SK-N-SH (cell line): ENCODE measurements around the gene TMOD2. TPM values are rescaled to one million over a fixed set of nuclear protein-coding genes. Genes with fewer than 3 reads are reported as not detected.

Experiments used
- CTCF ChIA-PET: fragments of 300-600, 350-600 bp; formaldehyde crosslinking; extraction: SDS; loops from one replicate; lab custom pipeline; 2021; lab: Yijun Ruan, JAX
- POLR2A ChIA-PET: fragments of 350-600 bp; sonication (Branson Sonifier 250); formaldehyde crosslinking; extraction: SDS; loops from one replicate; lab custom pipeline; 2020; ENCODE audit warnings: antibody characterized with exemption, inconsistent platforms; lab: Yijun Ruan, JAX
- DNase-seq: peaks from one replicate; pipeline ENCODE4 v3.0.0; 2012
- H2AFZ ChIP-seq: fragments of 200-600 bp; sonication (generic); 2 replicates; pipeline ENCODE4 v1.8.1; 2016; ENCODE audit warnings: antibody characterized with exemption, mild to moderate bottlenecking, low read depth
- H3F3A ChIP-seq: fragments of 200-600 bp; sonication (generic); replicated peaks from 2 replicates; pipeline ENCODE3; 2016; ENCODE audit warnings: antibody characterized with exemption, mild to moderate bottlenecking; ENCODE audit not compliant: insufficient read depth
- H3K27ac ChIP-seq, 2 experiments: fragments of 200-500 bp in 1 of 2; fragments of 200-600 bp in 1 of 2; sonication (Bioruptor generic) in 1 of 2; sonication (generic), shearing (Covaris generic) in 1 of 2; 2 replicates each; pipeline versions ENCODE4 v1.5.1 to v1.6.1; 2014 to 2016; ENCODE audit warnings: low read depth in 2 of 2, inconsistent platforms in 1 of 2, low read length in 1 of 2, mild to moderate bottlenecking in 1 of 2, mixed read lengths in 1 of 2
- H3K27me3 ChIP-seq: fragments of 200-600 bp; sonication (generic), shearing (Covaris generic); 2 replicates; pipeline ENCODE4 v1.6.1; 2016; ENCODE audit warnings: mixed run types; ENCODE audit not compliant: insufficient read depth
- H3K36me3 ChIP-seq, 2 experiments: fragments of 200-500 bp in 1 of 2; fragments of 200-600 bp in 1 of 2; sonication (Bioruptor generic) in 1 of 2; sonication (generic) in 1 of 2; replicated peaks in 1 of 2; 2 replicates each; pipeline versions ENCODE3 to v1.5.1; 2014 to 2016; ENCODE audit warnings: low read length in 1 of 2, mild to moderate bottlenecking in 1 of 2; ENCODE audit not compliant: insufficient read depth in 2 of 2, control insufficient read depth in 1 of 2
- H3K4me1 ChIP-seq, 2 experiments: fragments of 200-500 bp in 1 of 2; fragments of 200-600 bp in 1 of 2; sonication (Bioruptor generic) in 1 of 2; sonication (generic), shearing (Covaris generic) in 1 of 2; 2 replicates each; pipeline versions ENCODE4 v1.5.1 to v1.6.1; 2014 to 2016; ENCODE audit warnings: low read depth in 1 of 2, low read length in 1 of 2, mixed run types in 1 of 2; ENCODE audit not compliant: insufficient read depth in 2 of 2, control insufficient read depth in 1 of 2
- H3K4me2 ChIP-seq: fragments of 200-600 bp; sonication (generic), shearing (Covaris generic); 2 replicates; pipeline ENCODE4 v1.6.1; 2017; ENCODE audit warnings: mixed run types
- H3K4me3 ChIP-seq, 2 experiments: fragments of 200-500 bp in 1 of 2; fragments of 200-600 bp in 1 of 2; sonication (Bioruptor generic) in 1 of 2; sonication (generic), shearing (Covaris generic) in 1 of 2; 2 replicates each; pipeline versions ENCODE4 v1.5.1 to v1.8.1; 2014 to 2016; ENCODE audit warnings: low read depth in 2 of 2, inconsistent platforms in 1 of 2, low read length in 1 of 2, mild to moderate bottlenecking in 1 of 2, mixed read lengths in 1 of 2, moderate library complexity in 1 of 2
- H3K79me2 ChIP-seq: fragments of 200-600 bp; sonication (generic); 2 replicates; pipeline ENCODE4 v1.8.1; 2017; ENCODE audit warnings: mild to moderate bottlenecking; ENCODE audit not compliant: insufficient read depth
- H3K9ac ChIP-seq: fragments of 200-600 bp; sonication (generic); 2 replicates; pipeline ENCODE4 v1.6.1; 2017; ENCODE audit warnings: mixed run types
- H3K9me2 ChIP-seq: fragments of 200-600 bp; sonication (generic); 2 replicates; pipeline ENCODE4 v1.6.1; 2017; ENCODE audit warnings: mixed run types
- H3K9me3 ChIP-seq: fragments of 200-600 bp; sonication (generic); 2 replicates; pipeline ENCODE4 v1.6.1; 2017; ENCODE audit warnings: mixed run types, mild to moderate bottlenecking, moderate library complexity
- H4K20me1 ChIP-seq: fragments of 200-600 bp; sonication (generic); 2 replicates; pipeline ENCODE4 v1.6.1; 2017; ENCODE audit warnings: mild to moderate bottlenecking, mixed run types; ENCODE audit not compliant: insufficient read depth
- CHD2 ChIP-seq: fragments of 150-350 bp; IDR thresholded peaks from 2 replicates; pipeline ENCODE4 v1.6.1; 2018; ENCODE audit warnings: low read length; ENCODE audit not compliant: partially characterized antibody
- CTCF ChIP-seq: fragments of 200-600 bp; sonication (generic); IDR thresholded peaks from 2 replicates; pipeline ENCODE4 v1.6.1; 2017; ENCODE audit warnings: antibody characterized with exemption, mild to moderate bottlenecking, moderate library complexity
- ELF1 ChIP-seq: IDR thresholded peaks from 2 replicates; pipeline ENCODE4 v1.4.0; 2012
- FOSL2 ChIP-seq: IDR thresholded peaks from 2 replicates; pipeline ENCODE4 v1.4.0; 2012; ENCODE audit warnings: low read depth, mild to moderate bottlenecking, moderate library complexity, borderline replicate concordance
- FOXM1 ChIP-seq: IDR thresholded peaks from 2 replicates; pipeline ENCODE4 v1.4.0; 2012; ENCODE audit warnings: low read depth, mild to moderate bottlenecking
- GABPA ChIP-seq: IDR thresholded peaks from 2 replicates; pipeline ENCODE4 v1.4.0; 2012; ENCODE audit warnings: low read depth, mild to moderate bottlenecking
- MXI1 ChIP-seq: IDR thresholded peaks from 2 replicates; pipeline ENCODE4 v1.6.1; 2012; ENCODE audit warnings: mild to moderate bottlenecking, low read depth, low read length, improper control_type of control experiment
- NFIC ChIP-seq: IDR thresholded peaks from 2 replicates; pipeline ENCODE4 v1.4.0; 2012; ENCODE audit warnings: borderline replicate concordance
- PBX3 ChIP-seq: IDR thresholded peaks from 2 replicates; pipeline ENCODE4; 2012
- RAD21 ChIP-seq: IDR thresholded peaks from 2 replicates; pipeline ENCODE4 v1.6.1; 2012; ENCODE audit warnings: mild to moderate bottlenecking, low read length
- RFX5 ChIP-seq: IDR thresholded peaks from 2 replicates; pipeline ENCODE4 v1.6.1; 2012; ENCODE audit warnings: mild to moderate bottlenecking, improper control_type of control experiment, low read length
- SIN3A ChIP-seq: IDR thresholded peaks from 2 replicates; pipeline ENCODE4 v1.6.1; 2012; ENCODE audit warnings: low read depth, mild to moderate bottlenecking, low read length, moderate library complexity, borderline replicate concordance
- TCF12 ChIP-seq: IDR thresholded peaks from 2 replicates; pipeline ENCODE4 v1.4.0; 2012
- TEAD4 ChIP-seq: IDR thresholded peaks from 2 replicates; pipeline ENCODE4 v1.4.0; 2012; ENCODE audit warnings: mild to moderate bottlenecking, borderline replicate concordance; ENCODE audit not compliant: insufficient read depth
- USF1 ChIP-seq: IDR thresholded peaks from 2 replicates; pipeline ENCODE4 v1.4.0; 2012; ENCODE audit warnings: low read depth, borderline replicate concordance
- USF2 ChIP-seq: fragments of 150-350 bp; IDR thresholded peaks from 2 replicates; pipeline ENCODE4 v1.6.1; 2017; ENCODE audit warnings: antibody characterized with exemption, low read length, low read depth, borderline replicate concordance
- WGBS: methylation state at CpG from one replicate; pipeline ENCODE4 v1.1.6; 2017; ENCODE audit warnings: low lambda C conversion rate; 5-methylcytosine and 5-hydroxymethylcytosine counted together
- polyA plus RNA-seq, 3 experiments: library from polyadenylated mRNA; depleted of rRNA; stranded (reverse); fragments of >200 nt; gene quantifications; 2 replicates each; pipeline ENCODE4 v1.2.3, GENCODE V29; 2012
- TF ChIP-seq, protein P1 (sequence below): fragments of 150-350 bp; IDR thresholded peaks from 2 replicates; pipeline ENCODE4 v1.6.1; 2016; ENCODE audit warnings: mild to moderate bottlenecking, low read depth, low read length

Gene TMOD2
- polyA plus RNA-seq, 1 of the 3 experiments (the other 2 are of a cell fraction) = 2.7 TPM

DNA sequence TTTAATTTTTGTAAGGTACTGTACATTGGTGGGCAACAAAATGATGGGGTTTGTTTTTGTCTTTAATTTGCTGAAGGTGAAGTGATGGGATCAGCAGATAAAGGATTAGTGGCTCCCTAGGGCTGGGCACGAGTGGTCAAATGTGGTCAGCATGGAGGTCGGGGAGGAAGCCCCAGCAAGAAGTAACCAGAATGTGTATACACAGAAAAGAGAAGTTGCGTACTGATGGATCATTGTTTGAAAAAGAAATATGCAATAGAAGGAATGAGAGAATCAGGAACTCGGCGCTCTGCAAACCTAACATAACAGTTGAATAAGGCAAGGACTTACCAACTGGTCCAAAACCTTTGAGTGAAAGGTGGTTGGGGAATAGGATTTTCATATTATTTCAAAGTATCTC is 1.5 kb downstream of the TMOD2 start:
- Histone ChIP-seq H3K9me2 (no peaks in the 10 kb centered on the region), H3K9ac (no peak overlapping the region), H3K4me3 (no peak overlapping the region), H4K20me1 (no peaks in the 10 kb centered on the region), H2AFZ (no peak overlapping the region), H3K4me1 (peaks cover 4 to 5% of the 10 kb centered on the region in 2 experiments; a peak in 2 of 4 replicates), H3K36me3 (no peaks in the 10 kb centered on the region), H3K79me2 (peaks cover 27% of the 10 kb centered on the region; the same call in 1 of the 2 replicates), H3K4me2 (peak overlapping the region; percentile 90), H3K27ac (no peak overlapping the region), H3K9me3 (no peaks in the 10 kb centered on the region), H3F3A (no peaks in the 10 kb centered on the region), H3K27me3 (no peaks in the 10 kb centered on the region)
- WGBS = 90% methylated on average over 5 of the region's 5 CpGs
- POLR2A ChIA-PET = no interaction called here
- no peak for DNase-seq
- CTCF ChIA-PET = interaction anchor here (0.7 to 2.0 kb wide), 4 partner anchors 11 to 103 kb away, joined by 3 to 16 read pairs (median 6); no protein-coding TSS in a partner anchor
- TF ChIP-seq NFIC (no peak), GABPA (no peak), USF1 (no peak), SIN3A (no peak), RAD21 (no peak), TCF12 (no peak), FOXM1 (no peak), FOSL2 (no peak), CTCF (no peak), USF2 (no peak), ELF1 (no peak)
- TF ChIP-seq, protein P1, sequence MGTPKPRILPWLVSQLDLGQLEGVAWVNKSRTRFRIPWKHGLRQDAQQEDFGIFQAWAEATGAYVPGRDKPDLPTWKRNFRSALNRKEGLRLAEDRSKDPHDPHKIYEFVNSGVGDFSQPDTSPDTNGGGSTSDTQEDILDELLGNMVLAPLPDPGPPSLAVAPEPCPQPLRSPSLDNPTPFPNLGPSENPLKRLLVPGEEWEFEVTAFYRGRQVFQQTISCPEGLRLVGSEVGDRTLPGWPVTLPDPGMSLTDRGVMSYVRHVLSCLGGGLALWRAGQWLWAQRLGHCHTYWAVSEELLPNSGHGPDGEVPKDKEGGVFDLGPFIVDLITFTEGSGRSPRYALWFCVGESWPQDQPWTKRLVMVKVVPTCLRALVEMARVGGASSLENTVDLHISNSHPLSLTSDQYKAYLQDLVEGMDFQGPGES = no peak

DNA sequence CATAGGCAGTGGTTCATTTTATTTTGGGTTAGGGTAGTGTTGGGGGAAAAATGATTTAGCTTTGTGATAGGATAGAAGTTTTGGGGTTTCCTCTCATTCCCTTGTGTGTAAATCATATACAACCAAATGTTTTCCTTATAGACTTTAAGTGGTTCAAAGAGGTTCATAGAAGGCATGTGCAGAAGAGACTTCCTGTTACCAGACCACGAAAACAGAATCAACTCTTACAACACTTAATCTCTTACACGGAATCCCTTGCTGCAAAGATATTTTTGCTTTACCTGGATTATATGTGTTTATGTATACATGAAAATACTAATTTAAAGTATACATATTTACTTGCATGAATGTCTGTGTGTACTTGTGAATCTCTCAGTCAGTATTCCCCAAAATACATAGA is 2.9 kb downstream of the TMOD2 start:
- H3K79me2 ChIP-seq = peaks cover 27% of the 10 kb centered on the region; the same call in 1 of the 2 replicates
- peaks cover 12% of the 10 kb centered on the region for H3F3A ChIP-seq
- H3K4me2 ChIP-seq = no peak overlapping the region
- H3K9me3 ChIP-seq = no peaks in the 10 kb centered on the region
- no peak overlapping the region for H3K27ac ChIP-seq
- H3K4me1 ChIP-seq = peaks cover 15 to 16% of the 10 kb centered on the region in 2 experiments
- DNase-seq = no peak
- no peak overlapping the region for H3K4me3 ChIP-seq
- H3K36me3 ChIP-seq = no peaks in the 10 kb centered on the region
- H3K27me3 ChIP-seq = no peaks in the 10 kb centered on the region
- H4K20me1 ChIP-seq = peaks cover 4% of the 10 kb centered on the region; the same call in 1 of the 2 replicates
- no peak overlapping the region for H2AFZ ChIP-seq
- CTCF ChIA-PET = interaction anchor here (2.1 to 5.4 kb wide), 2 partner anchors 22 to 104 kb away, joined by 11 to 51 read pairs; no protein-coding TSS in a partner anchor
- 75% methylated on average over 2 of the region's 2 CpGs for WGBS
- POLR2A ChIA-PET = no interaction called here
- H3K9me2 ChIP-seq = no peaks in the 10 kb centered on the region
- TF ChIP-seq TEAD4 (no peak), TCF12 (no peak), USF1 (no peak), MXI1 (no peak), CHD2 (no peak), RFX5 (no peak), GABPA (no peak), PBX3 (no peak), SIN3A (no peak)
- TF ChIP-seq, all 33 proteins: peak for 0
- no peak overlapping the region for H3K9ac ChIP-seq
